ENCODE data around the gene EYA4.

DNA sequence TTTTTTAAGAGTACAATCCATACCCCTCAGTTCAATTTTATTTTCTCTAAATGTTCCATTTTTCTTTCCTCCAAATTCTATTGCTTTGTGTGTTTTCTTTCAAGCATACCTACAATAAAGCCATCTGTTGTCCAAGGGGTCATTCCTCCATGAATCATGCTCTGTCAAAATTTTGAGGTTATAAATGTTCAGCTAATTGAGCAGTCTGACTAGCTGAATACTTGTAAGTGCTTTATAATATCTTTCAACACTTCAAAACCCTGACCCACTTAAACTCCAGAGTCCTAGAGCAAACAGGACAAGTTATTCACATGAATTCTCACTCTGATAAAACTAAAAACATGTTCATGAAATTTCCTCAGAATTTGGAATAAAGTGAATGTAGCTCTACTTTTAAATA is 33.4 kb upstream of the EYA4 start:
- TF ChIP-seq EZH2phosphoT487 (conservative IDR thresholded peaks at IDR 0.05; ENCODE audit: low read length) = no peak
- TF ChIP-seq, protein P1, sequence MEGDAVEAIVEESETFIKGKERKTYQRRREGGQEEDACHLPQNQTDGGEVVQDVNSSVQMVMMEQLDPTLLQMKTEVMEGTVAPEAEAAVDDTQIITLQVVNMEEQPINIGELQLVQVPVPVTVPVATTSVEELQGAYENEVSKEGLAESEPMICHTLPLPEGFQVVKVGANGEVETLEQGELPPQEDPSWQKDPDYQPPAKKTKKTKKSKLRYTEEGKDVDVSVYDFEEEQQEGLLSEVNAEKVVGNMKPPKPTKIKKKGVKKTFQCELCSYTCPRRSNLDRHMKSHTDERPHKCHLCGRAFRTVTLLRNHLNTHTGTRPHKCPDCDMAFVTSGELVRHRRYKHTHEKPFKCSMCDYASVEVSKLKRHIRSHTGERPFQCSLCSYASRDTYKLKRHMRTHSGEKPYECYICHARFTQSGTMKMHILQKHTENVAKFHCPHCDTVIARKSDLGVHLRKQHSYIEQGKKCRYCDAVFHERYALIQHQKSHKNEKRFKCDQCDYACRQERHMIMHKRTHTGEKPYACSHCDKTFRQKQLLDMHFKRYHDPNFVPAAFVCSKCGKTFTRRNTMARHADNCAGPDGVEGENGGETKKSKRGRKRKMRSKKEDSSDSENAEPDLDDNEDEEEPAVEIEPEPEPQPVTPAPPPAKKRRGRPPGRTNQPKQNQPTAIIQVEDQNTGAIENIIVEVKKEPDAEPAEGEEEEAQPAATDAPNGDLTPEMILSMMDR (IDR thresholded peaks at IDR 0.05; ENCODE audit: insufficient read depth, low read length, poor library complexity, severe bottlenecking) = no peak

Data from SU-DHL-6 (cell line).